Stimulated activated CD8-positive, alpha-beta memory T cell treated with anti-CD3 and anti-CD28 coated beads, Interleukin-4, amount 100 ng/mL, for 48 hours (primary cell): ENCODE data around the gene IL11.
"Not testable (repeated sequence)": the region's sequence is repeated elsewhere in the genome, so short reads cannot be mapped to it uniquely, and the experiment has no call there.

Experiments used
- DNase-seq: peaks from one replicate; pipeline ENCODE4 v3.0.0-alpha.2; 2020

The IL11 gene

GRCh38 chr19:55348317-55349034, 21.8 kb downstream of the IL11 start:
- no peak for DNase-seq

GRCh38 chr19:55347442-55348009, 22.7 kb downstream of the IL11 start:
- DNase-seq: no peak

GRCh38 chr19:55346725-55347441, 23.4 kb downstream of the IL11 start:
- no peak for DNase-seq

- DNase-seq: no peak
Observed at GRCh38 chr19:55345818-55346724, 24.2 kb downstream of the IL11 start.

GRCh38 chr19:55345101-55345817, 25.0 kb downstream of the IL11 start:
- no peak for DNase-seq

- DNase-seq: no peak
Observed at GRCh38 chr19:55344444-55344843, 25.8 kb downstream of the IL11 start.

GRCh38 chr19:55341595-55342531, 28.4 kb downstream of the IL11 start:
- DNase-seq: no peak

GRCh38 chr19:55341171-55341588, 29.1 kb downstream of the IL11 start:
- DNase-seq: peak; percentile 84

GRCh38 chr19:55340784-55341147, 29.5 kb downstream of the IL11 start:
- peak; percentile 46 for DNase-seq

- DNase-seq: peak; percentile 45
Observed at GRCh38 chr19:55339889-55340783, 30.1 kb downstream of the IL11 start.

GRCh38 chr19:55339105-55339888, 31.0 kb downstream of the IL11 start, which contains the start of gene KMT5C:
KMT5C (plus strand) TSS chr19:55339876; CDS start chr19:55341937, 2,061 bp downstream.
- peak; percentile 100 for DNase-seq

GRCh38 chr19:55336101-55336500, 34.2 kb downstream of the IL11 start:
- no peak for DNase-seq

GRCh38 chr19:55333870-55334269, 36.4 kb downstream of the IL11 start:
- DNase-seq: no peak

- DNase-seq: not testable (repeated sequence)
Observed at GRCh38 chr19:55329791-55330190, 40.5 kb downstream of the IL11 start.

GRCh38 chr19:55328774-55329318, 41.4 kb downstream of the IL11 start:
- not testable (repeated sequence) for DNase-seq

- DNase-seq: no peak
Observed at GRCh38 chr19:55325172-55325571, 45.1 kb downstream of the IL11 start, which contains the start of gene TMEM150B. TMEM150B (minus strand) TSS chr19:55325341; CDS start chr19:55321036, 4,305 bp downstream.

GRCh38 chr19:55324662-55325061, 45.6 kb downstream of the IL11 start:
- DNase-seq: no peak

- no peak for DNase-seq
Observed at GRCh38 chr19:55322204-55322885, 47.9 kb downstream of the IL11 start.
